IMR-90 (cell line): ENCODE results near the gene SLAMF1.

Experiments used
- CEBPB ChIP-seq: IDR thresholded peaks from 2 replicates; pipeline ENCODE4 v1.6.1; 2012; ENCODE audit warnings: low read depth, low read length, improper control_type of control experiment
- FOS ChIP-seq: fragments of 150-350 bp; IDR thresholded peaks from 2 replicates; pipeline ENCODE4 v1.6.1; 2016; ENCODE audit warnings: low read depth, low read length
- POLR2A ChIP-seq: IDR thresholded peaks from 2 replicates; pipeline ENCODE4 v1.6.1; 2012; ENCODE audit warnings: mild to moderate bottlenecking, low read depth, low read length
- RCOR1 ChIP-seq: IDR thresholded peaks from 2 replicates; pipeline ENCODE4 v1.6.1; 2012; ENCODE audit warnings: mild to moderate bottlenecking, low read length, improper control_type of control experiment; ENCODE audit not compliant: insufficient replicate concordance
- SMC3 ChIP-seq: fragments of 150-350 bp; IDR thresholded peaks from 2 replicates; pipeline ENCODE4 v1.6.1; 2016; ENCODE audit warnings: low read depth, mild to moderate bottlenecking, antibody characterized with exemption, low read length, moderate library complexity
- TF ChIP-seq, protein P1 (sequence below): conservative IDR thresholded peaks from 2 replicates; pipeline ENCODE4 v1.5.1; 2012; ENCODE audit warnings: mild to moderate bottlenecking, low read depth, low read length, improper control_type of control experiment
- TF ChIP-seq, protein P2 (sequence below): fragments of 150-350 bp; IDR thresholded peaks from 2 replicates; pipeline ENCODE4 v1.6.1; 2016; ENCODE audit warnings: low read depth, mild to moderate bottlenecking, low read length, moderate library complexity, borderline replicate concordance

DNA sequence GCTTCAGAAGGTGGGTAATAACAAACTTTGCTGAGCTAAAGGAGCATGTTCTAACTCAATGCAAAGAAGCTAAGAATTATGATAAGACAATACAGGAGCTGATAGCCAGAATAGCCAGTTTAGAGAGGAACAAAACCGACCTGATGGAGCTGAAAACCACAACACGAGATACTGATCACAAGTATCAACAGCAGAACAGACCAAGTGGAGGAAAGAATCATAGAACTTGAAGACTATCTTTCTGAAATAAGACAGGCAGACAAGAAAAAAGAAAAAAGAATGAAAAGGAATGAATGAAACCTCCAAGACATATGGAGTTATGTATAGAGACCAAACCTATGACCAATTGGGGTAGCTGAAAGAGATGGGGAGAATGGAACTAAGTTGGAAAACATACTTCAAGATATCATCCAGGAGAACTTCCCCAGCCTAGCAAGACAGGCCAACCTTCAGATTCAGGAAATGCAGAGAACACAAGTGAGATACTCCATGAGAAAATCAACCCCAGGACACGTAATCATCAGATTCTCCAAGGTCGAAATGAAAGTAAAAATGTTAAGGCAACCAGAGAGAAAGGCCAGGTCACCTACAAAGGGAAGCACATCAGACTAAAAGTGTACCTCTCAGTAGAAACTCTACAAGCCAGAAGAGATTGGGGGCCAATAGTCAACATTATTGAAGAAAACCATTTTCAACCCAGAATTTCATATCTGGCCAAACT, 88.0 kb downstream of the SLAMF1 start:
- no peak for TF ChIP-seq RCOR1
- TF ChIP-seq, protein P1, sequence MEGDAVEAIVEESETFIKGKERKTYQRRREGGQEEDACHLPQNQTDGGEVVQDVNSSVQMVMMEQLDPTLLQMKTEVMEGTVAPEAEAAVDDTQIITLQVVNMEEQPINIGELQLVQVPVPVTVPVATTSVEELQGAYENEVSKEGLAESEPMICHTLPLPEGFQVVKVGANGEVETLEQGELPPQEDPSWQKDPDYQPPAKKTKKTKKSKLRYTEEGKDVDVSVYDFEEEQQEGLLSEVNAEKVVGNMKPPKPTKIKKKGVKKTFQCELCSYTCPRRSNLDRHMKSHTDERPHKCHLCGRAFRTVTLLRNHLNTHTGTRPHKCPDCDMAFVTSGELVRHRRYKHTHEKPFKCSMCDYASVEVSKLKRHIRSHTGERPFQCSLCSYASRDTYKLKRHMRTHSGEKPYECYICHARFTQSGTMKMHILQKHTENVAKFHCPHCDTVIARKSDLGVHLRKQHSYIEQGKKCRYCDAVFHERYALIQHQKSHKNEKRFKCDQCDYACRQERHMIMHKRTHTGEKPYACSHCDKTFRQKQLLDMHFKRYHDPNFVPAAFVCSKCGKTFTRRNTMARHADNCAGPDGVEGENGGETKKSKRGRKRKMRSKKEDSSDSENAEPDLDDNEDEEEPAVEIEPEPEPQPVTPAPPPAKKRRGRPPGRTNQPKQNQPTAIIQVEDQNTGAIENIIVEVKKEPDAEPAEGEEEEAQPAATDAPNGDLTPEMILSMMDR = no peak
- TF ChIP-seq CEBPB = no peak
- TF ChIP-seq POLR2A = no peak
- no peak for TF ChIP-seq SMC3
- no peak for TF ChIP-seq FOS
- TF ChIP-seq, protein P2, sequence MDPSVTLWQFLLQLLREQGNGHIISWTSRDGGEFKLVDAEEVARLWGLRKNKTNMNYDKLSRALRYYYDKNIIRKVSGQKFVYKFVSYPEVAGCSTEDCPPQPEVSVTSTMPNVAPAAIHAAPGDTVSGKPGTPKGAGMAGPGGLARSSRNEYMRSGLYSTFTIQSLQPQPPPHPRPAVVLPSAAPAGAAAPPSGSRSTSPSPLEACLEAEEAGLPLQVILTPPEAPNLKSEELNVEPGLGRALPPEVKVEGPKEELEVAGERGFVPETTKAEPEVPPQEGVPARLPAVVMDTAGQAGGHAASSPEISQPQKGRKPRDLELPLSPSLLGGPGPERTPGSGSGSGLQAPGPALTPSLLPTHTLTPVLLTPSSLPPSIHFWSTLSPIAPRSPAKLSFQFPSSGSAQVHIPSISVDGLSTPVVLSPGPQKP = no peak
